A673 (cell line): ENCODE measurements around the gene TTYH1.

ENCODE experiments used
- CTCF ChIP-seq: fragments of 300-800, 200-600 bp; sonication (generic); conservative IDR thresholded peaks from 2 replicates; pipeline ENCODE4 v1.5.1; 2017; ENCODE audit warnings: low read depth, mild to moderate bottlenecking, antibody characterized with exemption, low read length, moderate library complexity, mixed read lengths
- EZH2 ChIP-seq: fragments of 200-600 bp; sonication (generic); IDR thresholded peaks from 2 replicates; pipeline ENCODE4 v1.6.1; 2017; ENCODE audit warnings: borderline replicate concordance, low read depth, mild to moderate bottlenecking, mixed read lengths, antibody characterized with exemption, low read length; ENCODE audit not compliant: poor library complexity, severe bottlenecking

GRCh38 chr19:54399189-54399588 is 16.1 kb upstream of the TTYH1 start:
- TF ChIP-seq CTCF, result no peak
- no peak for TF ChIP-seq EZH2
